ENCODE data around the gene CKAP2L. TPM values are rescaled to one million over a fixed set of nuclear protein-coding genes. Genes with fewer than 3 reads are reported as not detected.

The CKAP2L gene
- total and polyA plus RNA-seq, 10 of the 15 experiments (the other 5 are each of a cell fraction or from before 2014, with no cell fraction given): 10.5 to 37.4 (median 20.2) TPM

DNA sequence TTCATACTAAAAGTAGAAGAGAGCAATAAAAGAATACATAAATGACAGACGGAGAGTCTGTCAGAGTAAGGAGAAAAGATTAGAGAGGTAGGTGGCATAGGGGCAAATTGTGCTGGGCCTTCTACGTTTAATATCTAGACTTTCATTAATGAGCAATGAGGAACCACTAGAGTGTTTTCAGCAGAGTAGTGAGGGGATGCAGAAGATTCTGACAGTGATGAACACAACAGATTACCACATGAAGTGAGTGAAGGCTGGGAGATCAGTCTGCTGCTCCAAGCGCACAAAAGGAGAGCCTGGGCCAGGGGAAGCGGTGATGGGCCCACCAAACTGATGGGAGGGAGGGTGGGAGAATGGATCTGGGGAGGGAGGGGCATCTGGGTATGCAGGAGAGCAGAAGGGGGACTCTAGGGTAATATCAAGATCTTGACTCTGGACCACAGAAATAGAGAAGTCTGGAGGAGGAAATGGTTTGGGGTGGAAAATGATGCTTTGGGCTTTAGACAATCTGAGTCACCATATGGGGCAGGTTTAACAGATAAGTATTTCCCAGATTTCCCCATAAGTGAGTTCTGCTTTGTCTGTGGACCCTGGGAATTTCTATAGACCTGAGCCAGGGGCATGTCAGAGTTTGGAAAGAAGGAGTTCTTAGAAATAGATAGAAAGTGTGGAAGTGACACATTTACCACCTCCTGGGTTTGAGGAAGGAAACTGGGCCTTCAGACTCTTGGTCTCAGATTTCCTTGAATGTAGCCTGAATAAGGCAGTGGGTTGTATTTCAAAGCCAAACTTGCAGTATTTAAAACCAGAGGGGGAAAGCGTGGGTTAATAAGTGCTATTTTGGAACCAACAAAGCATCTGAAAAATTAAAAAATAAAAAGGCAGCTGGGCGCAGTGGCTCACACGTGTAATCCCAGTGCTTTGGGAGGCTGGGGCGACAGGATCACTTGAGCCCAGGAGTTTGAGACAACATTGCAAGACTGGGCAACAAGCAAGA lies 34.9 kb upstream of the CKAP2L start:
- peak; percentile 56 for ATAC-seq
- in situ Hi-C loops (cut with MboI) (no loop called here), intact Hi-C loops (cut with micrococcal nuclease; ENCODE audit: unreplicated experiment) (no loop called here)
- TF ChIP-seq, protein P1, sequence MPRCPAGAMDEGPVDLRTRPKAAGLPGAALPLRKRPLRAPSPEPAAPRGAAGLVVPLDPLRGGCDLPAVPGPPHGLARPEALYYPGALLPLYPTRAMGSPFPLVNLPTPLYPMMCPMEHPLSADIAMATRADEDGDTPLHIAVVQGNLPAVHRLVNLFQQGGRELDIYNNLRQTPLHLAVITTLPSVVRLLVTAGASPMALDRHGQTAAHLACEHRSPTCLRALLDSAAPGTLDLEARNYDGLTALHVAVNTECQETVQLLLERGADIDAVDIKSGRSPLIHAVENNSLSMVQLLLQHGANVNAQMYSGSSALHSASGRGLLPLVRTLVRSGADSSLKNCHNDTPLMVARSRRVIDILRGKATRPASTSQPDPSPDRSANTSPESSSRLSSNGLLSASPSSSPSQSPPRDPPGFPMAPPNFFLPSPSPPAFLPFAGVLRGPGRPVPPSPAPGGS (IDR thresholded peaks at IDR 0.05; ENCODE audit: borderline replicate concordance, insufficient read depth, low read depth, low read length, poor library complexity, severe bottlenecking): peak; percentile 25
- TF ChIP-seq JUNB (IDR thresholded peaks at IDR 0.05) (peak; percentile 38), NFIC (IDR thresholded peaks at IDR 0.05; ENCODE audit: low read depth, low read length) (peak; percentile 76; the same call in 1 of the 2 replicates), RUNX3 (IDR thresholded peaks at IDR 0.05; ENCODE audit: low read length) (peak; percentile 81), MEF2A (IDR thresholded peaks at IDR 0.05; ENCODE audit: insufficient read depth, low read depth, low read length) (peak; percentile 67; the same call in 1 of the 2 replicates), EGR1 (IDR thresholded peaks at IDR 0.05; ENCODE audit: borderline replicate concordance in 1 of 2, low read depth in 2 of 2, low read length in 2 of 2) (peak in 1 of 2 experiments; percentile 22; a peak in 1 of 3 replicates), CREB1 (IDR thresholded peaks at IDR 0.05; ENCODE audit: low read depth) (0 out of 2 replicates have a peak, but pooled peaks have one; percentile 8), MTA3 (IDR thresholded peaks at IDR 0.05; ENCODE audit: borderline replicate concordance, low read length) (0 out of 2 replicates have a peak, but pooled peaks have one; percentile 29), FOXM1 (IDR thresholded peaks at IDR 0.05; ENCODE audit: low read depth, low read length) (0 out of 2 replicates have a peak, but pooled peaks have one; percentile 54), IKZF1 (conservative IDR thresholded peaks at IDR 0.05) (0 out of 2 replicates have a peak, but pooled peaks have one; percentile 44), IKZF2 (IDR thresholded peaks at IDR 0.05) (peak; percentile 37 to 39; a peak in 1 of 4 replicates), ZSCAN29 (IDR thresholded peaks at IDR 0.05) (no peak), EED (IDR thresholded peaks at IDR 0.05; ENCODE audit: low read depth) (peak; percentile 67), BHLHE40 (IDR thresholded peaks at IDR 0.05; ENCODE audit: borderline replicate concordance in 1 of 2, low read depth in 2 of 2, low read length in 1 of 2) (no peak), KLF5 (IDR thresholded peaks at IDR 0.05; ENCODE audit: partially characterized antibody) (no peak), SPI1 (IDR thresholded peaks at IDR 0.05; ENCODE audit: borderline replicate concordance, insufficient read depth, low read depth, low read length) (peak; percentile 76; the same call in 1 of the 2 replicates), TAF1 (IDR thresholded peaks at IDR 0.05; ENCODE audit: borderline replicate concordance, low read depth, low read length) (no peak), ETV6 (conservative IDR thresholded peaks at IDR 0.05 in 1 of 2, IDR thresholded peaks at IDR 0.05 in 1 of 2; ENCODE audit: borderline replicate concordance in 1 of 2, low read depth in 1 of 2) (peak in 1 of 2 experiments; percentile 74; a peak in 2 of 4 replicates)
- TF ChIP-seq, protein P2, sequence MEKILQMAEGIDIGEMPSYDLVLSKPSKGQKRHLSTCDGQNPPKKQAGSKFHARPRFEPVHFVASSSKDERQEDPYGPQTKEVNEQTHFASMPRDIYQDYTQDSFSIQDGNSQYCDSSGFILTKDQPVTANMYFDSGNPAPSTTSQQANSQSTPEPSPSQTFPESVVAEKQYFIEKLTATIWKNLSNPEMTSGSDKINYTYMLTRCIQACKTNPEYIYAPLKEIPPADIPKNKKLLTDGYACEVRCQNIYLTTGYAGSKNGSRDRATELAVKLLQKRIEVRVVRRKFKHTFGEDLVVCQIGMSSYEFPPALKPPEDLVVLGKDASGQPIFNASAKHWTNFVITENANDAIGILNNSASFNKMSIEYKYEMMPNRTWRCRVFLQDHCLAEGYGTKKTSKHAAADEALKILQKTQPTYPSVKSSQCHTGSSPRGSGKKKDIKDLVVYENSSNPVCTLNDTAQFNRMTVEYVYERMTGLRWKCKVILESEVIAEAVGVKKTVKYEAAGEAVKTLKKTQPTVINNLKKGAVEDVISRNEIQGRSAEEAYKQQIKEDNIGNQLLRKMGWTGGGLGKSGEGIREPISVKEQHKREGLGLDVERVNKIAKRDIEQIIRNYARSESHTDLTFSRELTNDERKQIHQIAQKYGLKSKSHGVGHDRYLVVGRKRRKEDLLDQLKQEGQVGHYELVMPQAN (conservative IDR thresholded peaks at IDR 0.05): no peak
- no peaks in the 10 kb centered on the region for H3K9me3 ChIP-seq (replicated peaks; ENCODE audit: control insufficient read depth, insufficient read depth, low read length)
- no peaks in the 10 kb centered on the region for H4K20me1 ChIP-seq (ENCODE audit: control insufficient read depth, insufficient read depth)
- H2AFZ ChIP-seq (ENCODE audit: control insufficient read depth, low read depth, low read length): no peak overlapping the region
- WGBS (ENCODE audit: insufficient coverage, insufficient replicate concordance, low lambda C conversion rate, missing lambda C conversion rate): 59% methylated on average over 7 of the region's 8 CpGs
- no peaks in the 10 kb centered on the region for H3K79me2 ChIP-seq (ENCODE audit: control insufficient read depth, insufficient read depth, low read length)
- RAD21 ChIA-PET (ENCODE audit: unreplicated experiment): no interaction called here
- H3K4me3 ChIP-seq: no peak overlapping the region
- no TSS peak for BruUV-seq (replicated peaks)
- H3K4me2 ChIP-seq (ENCODE audit: control insufficient read depth, insufficient read depth): no peak overlapping the region
- H3K27ac ChIP-seq (ENCODE audit: control insufficient read depth, insufficient read depth): no peak overlapping the region
- DNase-seq (ENCODE audit: low read depth, low spot score): no peak
- POLR2A ChIA-PET: interaction anchor here (0.8 to 2.3 kb wide), 3 partner anchors 10 to 36 kb away, joined by 3 to 6 read pairs (median 4); no protein-coding TSS in a partner anchor
- peaks cover 9% of the 10 kb centered on the region for H3K4me1 ChIP-seq (ENCODE audit: control insufficient read depth, insufficient read depth, low read length)
- FAIRE-seq: no peak
- H3K9ac ChIP-seq (ENCODE audit: control insufficient read depth, insufficient read depth, low read length): no peak overlapping the region
- SMC1A ChIA-PET (ENCODE audit: uncharacterized antibody, unreplicated experiment): interaction anchor here (1.5 kb wide), 1 partner anchor 17 kb away, joined by 6 read pairs; no protein-coding TSS in a partner anchor
- CTCF ChIA-PET: interaction anchor here (0.7 kb wide), 1 partner anchor 74 kb away, joined by 3 read pairs; no protein-coding TSS in a partner anchor
- H3K36me3 ChIP-seq (ENCODE audit: control insufficient read depth in 2 of 2, insufficient read depth in 2 of 2, low read length in 1 of 2): no peaks in the 10 kb centered on the region
- no peaks in the 10 kb centered on the region for H3K27me3 ChIP-seq (replicated peaks in 1 of 2; ENCODE audit: control insufficient read depth in 2 of 2, insufficient read depth in 2 of 2, low read length in 1 of 2)
